BLaER1 treated with 17β-estradiol and CSF1 and Interleukin-3, amounts not matched to agents 10 nM and 100 nM (cell line): ENCODE results near the gene PDK1.

Source experiments
- H3K27ac ChIP-seq, 11 experiments: shearing (Covaris generic); formaldehyde crosslinking; 2 replicates each; pipeline ENCODE4 v1.8.1; 2022
- H3K27me3 ChIP-seq, 11 experiments: shearing (Covaris generic); formaldehyde crosslinking; 2 replicates each; pipeline ENCODE4 v1.8.1; 2022
- H3K36me3 ChIP-seq, 11 experiments: shearing (Covaris generic); formaldehyde crosslinking; 2 replicates each; pipeline ENCODE4 v1.8.1; 2022
- H3K4me1 ChIP-seq, 10 experiments: shearing (Covaris generic); formaldehyde crosslinking; 2 replicates each; pipeline ENCODE4 v1.8.1; 2022
- H3K4me2 ChIP-seq, 11 experiments: shearing (Covaris generic); formaldehyde crosslinking; 2 replicates each; pipeline ENCODE4 v1.8.1; 2022
- H3K4me3 ChIP-seq, 10 experiments: shearing (Covaris generic); formaldehyde crosslinking; 2 replicates each; pipeline ENCODE4 v1.8.1; 2022
- H3K9ac ChIP-seq, 11 experiments: shearing (Covaris generic); formaldehyde crosslinking; 2 replicates each; pipeline ENCODE4 v1.8.1; 2022
- H3K9me3 ChIP-seq, 11 experiments: shearing (Covaris generic); formaldehyde crosslinking; replicated peaks in 1 of 11; 2 replicates each; pipeline ENCODE4 v1.8.1; 2022
- H4K20me1 ChIP-seq, 11 experiments: shearing (Covaris generic); formaldehyde crosslinking; 2 replicates each; pipeline ENCODE4 v1.8.1; 2022
- Cebpa-rat ChIP-seq, 11 experiments: shearing (Covaris generic); IDR thresholded peaks; 2 replicates each; pipeline ENCODE4 v1.8.1; 2022

PDK1 gene

DNA sequence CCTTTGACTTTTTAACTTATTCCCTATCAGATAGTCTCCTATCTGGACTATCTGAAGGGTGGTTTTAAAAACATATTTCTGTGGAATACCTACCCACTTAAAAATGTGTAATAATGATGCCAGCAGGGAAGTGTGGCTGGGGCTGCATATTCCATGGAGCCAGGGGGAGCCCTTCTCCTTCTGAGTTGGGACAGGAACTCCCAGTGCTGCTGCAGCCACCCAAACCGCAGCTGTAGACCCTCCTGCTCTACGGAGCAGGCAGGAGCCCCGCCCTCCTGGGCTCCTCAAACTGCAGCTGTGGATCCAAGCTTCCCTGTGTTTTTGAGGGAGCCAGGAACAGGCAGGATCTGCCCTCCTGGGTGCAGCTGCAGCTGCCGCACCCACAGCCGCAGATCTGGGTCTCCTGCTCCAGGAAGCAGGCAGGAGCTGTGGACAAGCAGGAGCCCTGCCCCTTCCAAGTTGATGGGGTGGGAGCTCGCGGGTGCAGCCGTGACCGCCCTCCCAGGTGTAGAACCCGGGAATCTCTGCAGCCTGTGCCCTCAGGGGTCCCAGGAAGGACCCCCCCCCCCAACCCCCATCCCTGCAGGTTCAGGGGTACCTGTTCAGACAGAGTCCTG is 57.8 kb downstream of the PDK1 start:
- no peaks in the 10 kb centered on the region; a peak in 2 of 22 replicates for H4K20me1 ChIP-seq
- peaks cover 0 to 3% (median 0%) of the 10 kb centered on the region in 11 experiments; a peak in 1 of 22 replicates for H3K9me3 ChIP-seq
- no peaks in the 10 kb centered on the region for H3K27me3 ChIP-seq
- H3K4me1 ChIP-seq = no peaks in the 10 kb centered on the region; a peak in 1 of 20 replicates
- H3K36me3 ChIP-seq = peaks cover 21 to 67% (median 53%) of the 10 kb centered on the region in 11 experiments
- no peak overlapping the region for H3K4me3 ChIP-seq
- TF ChIP-seq Cebpa-rat (IDR thresholded peaks at IDR 0.05) = no peak
- H3K27ac ChIP-seq = no peak overlapping the region
- no peak overlapping the region for H3K4me2 ChIP-seq
- H3K9ac ChIP-seq = no peak overlapping the region

DNA sequence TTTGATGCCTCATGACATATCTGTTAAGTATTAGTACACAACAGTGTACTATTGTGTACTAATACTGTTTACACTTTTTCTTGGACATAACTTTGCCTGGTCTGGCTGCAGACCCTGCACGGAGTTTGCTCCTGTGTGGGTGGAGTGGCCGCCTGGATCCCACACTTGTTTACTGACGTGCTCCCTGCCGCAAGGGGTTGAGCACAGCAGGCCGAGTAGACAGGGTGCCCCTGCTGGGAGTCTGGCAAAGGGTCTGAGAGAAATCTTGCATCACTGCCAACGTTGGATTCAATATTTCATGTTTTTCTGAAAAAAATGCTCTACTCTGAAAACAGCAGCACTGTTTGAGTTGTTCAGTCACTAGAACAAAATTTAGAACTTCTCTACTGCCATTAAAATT is 59.0 kb downstream of the PDK1 start:
- no peak overlapping the region for H3K4me2 ChIP-seq
- H3K9ac ChIP-seq = no peak overlapping the region
- peaks cover 21 to 55% (median 41%) of the 10 kb centered on the region in 11 experiments for H3K36me3 ChIP-seq
- H3K4me1 ChIP-seq = no peaks in the 10 kb centered on the region; a peak in 1 of 20 replicates
- H3K9me3 ChIP-seq = peaks cover 0 to 3% (median 0%) of the 10 kb centered on the region in 11 experiments; a peak in 2 of 22 replicates
- H3K4me3 ChIP-seq = no peak overlapping the region
- H4K20me1 ChIP-seq = no peaks in the 10 kb centered on the region; a peak in 2 of 22 replicates
- H3K27me3 ChIP-seq = no peaks in the 10 kb centered on the region
- TF ChIP-seq Cebpa-rat (IDR thresholded peaks at IDR 0.05) = no peak
- no peak overlapping the region for H3K27ac ChIP-seq

DNA sequence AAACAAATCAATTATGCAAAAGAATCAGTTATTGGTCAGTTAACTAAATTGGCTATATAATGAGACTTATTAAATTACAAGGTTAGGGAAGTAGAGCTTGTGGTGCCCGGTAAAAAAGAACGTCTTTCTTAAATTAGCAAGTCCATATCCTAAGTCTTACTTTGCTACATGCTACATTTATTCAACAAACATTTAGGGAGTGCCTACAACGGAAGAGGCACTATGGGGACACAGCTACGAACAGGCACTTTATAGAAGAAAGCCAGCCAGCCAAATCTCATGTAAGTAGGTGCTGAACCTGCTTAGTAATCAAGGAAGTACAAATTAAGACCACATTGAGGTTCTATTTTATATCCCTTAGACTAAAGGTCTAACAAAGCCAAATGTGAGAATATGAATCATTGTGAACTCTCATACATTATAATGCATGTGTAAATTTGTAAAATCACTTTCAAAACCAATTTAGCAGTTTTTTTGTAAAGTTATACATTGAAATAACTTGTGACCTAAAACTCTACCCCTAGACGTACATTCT is 59.9 kb downstream of the PDK1 start:
- Histone ChIP-seq H3K9me3 (peaks cover under 1 to 12% (median 5%) of the 10 kb centered on the region in 11 experiments; a peak in 19 of 22 replicates), H3K9ac (no peak overlapping the region), H4K20me1 (no peaks in the 10 kb centered on the region; a peak in 2 of 22 replicates), H3K4me1 (no peaks in the 10 kb centered on the region; a peak in 1 of 20 replicates), H3K27me3 (no peaks in the 10 kb centered on the region), H3K36me3 (peaks cover 16 to 53% (median 33%) of the 10 kb centered on the region in 11 experiments), H3K4me2 (no peak overlapping the region), H3K27ac (no peak overlapping the region), H3K4me3 (no peak overlapping the region)
- no peak for TF ChIP-seq Cebpa-rat (IDR thresholded peaks at IDR 0.05)

DNA sequence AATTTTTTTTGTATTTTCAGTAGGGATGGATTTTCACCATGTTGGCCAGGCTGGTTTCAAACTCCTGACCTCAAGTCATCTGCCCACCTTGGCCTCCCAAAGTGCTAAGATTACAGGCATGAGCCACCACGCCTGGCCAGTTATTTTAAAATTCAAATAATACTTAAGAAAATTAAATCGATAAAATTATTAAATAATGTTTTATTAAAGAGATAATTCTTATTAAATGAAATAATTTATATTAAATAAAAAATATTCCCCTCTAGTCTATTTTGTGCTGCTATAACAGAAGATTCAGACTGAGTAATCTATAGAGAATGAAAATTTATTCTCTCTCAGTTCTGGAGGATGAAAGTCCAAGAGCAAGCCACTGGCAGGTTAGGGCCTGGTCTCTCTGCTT is 61.2 kb downstream of the PDK1 start:
- no peak for TF ChIP-seq Cebpa-rat (IDR thresholded peaks at IDR 0.05)
- Histone ChIP-seq H3K9ac (no peak overlapping the region), H4K20me1 (no peaks in the 10 kb centered on the region; a peak in 1 of 22 replicates), H3K4me3 (no peak overlapping the region), H3K36me3 (peaks cover 17 to 45% (median 34%) of the 10 kb centered on the region in 11 experiments), H3K4me1 (no peaks in the 10 kb centered on the region; a peak in 1 of 20 replicates), H3K9me3 (peaks cover 6 to 16% (median 10%) of the 10 kb centered on the region in 11 experiments; a peak in 21 of 22 replicates), H3K4me2 (no peak overlapping the region), H3K27ac (no peak overlapping the region), H3K27me3 (no peaks in the 10 kb centered on the region)

DNA sequence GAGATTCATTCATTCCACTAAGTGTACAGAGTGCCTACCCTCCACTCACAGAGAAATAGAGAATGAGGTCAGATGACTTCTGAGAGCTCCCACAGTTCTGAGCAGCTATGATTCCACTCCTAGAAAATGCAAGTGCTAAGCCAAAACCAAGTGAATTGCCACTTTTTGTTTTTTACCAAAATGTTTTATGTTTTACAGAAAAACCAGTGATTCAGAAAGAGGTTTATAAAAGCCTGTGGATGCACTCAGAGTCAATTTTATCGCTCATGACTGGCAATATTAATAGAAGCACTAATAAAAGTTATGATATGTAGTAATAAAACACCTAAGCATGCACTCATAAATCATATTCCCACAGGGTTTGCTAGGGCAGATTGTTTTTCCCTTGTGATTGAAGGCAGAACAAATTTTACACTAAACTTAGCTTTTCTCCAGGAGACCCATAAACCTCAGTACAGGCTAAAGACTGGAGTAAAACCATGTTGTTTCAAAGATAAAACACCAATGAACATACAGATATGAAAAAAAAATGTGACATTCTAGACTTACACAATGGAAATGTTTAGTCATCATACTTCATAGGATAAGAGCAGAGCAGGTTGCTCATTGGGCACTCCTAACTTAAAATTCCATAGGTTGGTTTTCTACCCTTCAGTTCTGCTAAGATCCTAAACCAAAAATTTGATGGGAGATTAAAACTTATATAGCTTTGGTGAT is 67.5 kb downstream of the PDK1 start:
- H3K36me3 ChIP-seq = peaks cover 21 to 54% (median 39%) of the 10 kb centered on the region in 11 experiments; a peak in 20 of 22 replicates
- H3K9ac ChIP-seq = no peak overlapping the region
- TF ChIP-seq Cebpa-rat (IDR thresholded peaks at IDR 0.05) = no peak
- no peaks in the 10 kb centered on the region for H4K20me1 ChIP-seq
- no peaks in the 10 kb centered on the region for H3K4me1 ChIP-seq
- H3K9me3 ChIP-seq = peaks cover 23 to 37% (median 27%) of the 10 kb centered on the region in 11 experiments
- no peak overlapping the region for H3K4me2 ChIP-seq
- H3K27me3 ChIP-seq = no peaks in the 10 kb centered on the region
- no peak overlapping the region for H3K4me3 ChIP-seq
- H3K27ac ChIP-seq = no peak overlapping the region

DNA sequence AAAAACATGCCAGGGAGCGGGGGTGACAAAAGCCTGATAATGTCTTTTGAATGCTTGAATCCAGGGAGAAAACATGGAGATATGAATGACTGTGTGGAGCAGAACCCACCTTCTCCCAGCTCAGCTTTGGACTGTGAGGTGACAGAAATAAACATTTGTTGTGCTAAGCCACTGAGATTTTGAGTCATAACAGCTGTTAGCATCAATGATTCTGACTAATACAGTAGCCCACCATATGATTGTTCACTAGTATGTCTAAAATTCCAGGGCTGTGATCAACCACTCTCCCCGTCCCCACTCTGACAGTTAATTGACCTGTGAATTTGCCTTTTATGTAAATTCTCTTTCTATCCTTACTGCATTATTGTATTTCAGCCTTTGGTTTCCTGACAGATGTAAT is 69.1 kb downstream of the PDK1 start:
- no peak for TF ChIP-seq Cebpa-rat (IDR thresholded peaks at IDR 0.05)
- H3K27me3 ChIP-seq = no peaks in the 10 kb centered on the region

DNA sequence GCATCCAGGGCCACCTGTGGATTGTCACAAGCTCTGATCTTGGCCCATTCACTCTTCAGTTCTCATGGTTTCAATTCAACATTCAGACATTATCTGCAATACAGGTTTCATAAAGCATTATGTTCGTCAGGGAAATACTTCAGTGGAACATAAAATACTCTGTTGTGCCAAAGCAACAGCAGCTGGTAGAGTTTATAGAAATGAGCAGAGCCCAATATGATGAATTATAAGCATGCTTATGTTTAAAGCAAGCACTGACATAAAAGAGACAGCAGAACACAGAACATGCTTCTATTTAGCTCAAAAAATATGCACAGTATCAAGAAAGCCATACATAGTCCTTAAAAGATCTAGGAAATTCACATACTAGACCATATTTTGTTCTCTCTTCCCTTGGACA is 71.3 kb downstream of the PDK1 start:
- peaks cover 10 to 23% (median 17%) of the 10 kb centered on the region in 11 experiments for H3K9me3 ChIP-seq
- TF ChIP-seq Cebpa-rat (IDR thresholded peaks at IDR 0.05) = no peak
- peaks cover 0 to 16% (median 12%) of the 10 kb centered on the region in 10 experiments; a peak in 11 of 20 replicates for H3K4me1 ChIP-seq
- no peaks in the 10 kb centered on the region for H4K20me1 ChIP-seq
- peaks cover 14 to 54% (median 45%) of the 10 kb centered on the region in 11 experiments; a peak in 19 of 22 replicates for H3K36me3 ChIP-seq
- H3K27ac ChIP-seq = no peak overlapping the region
- no peak overlapping the region for H3K9ac ChIP-seq
- no peak overlapping the region for H3K4me3 ChIP-seq
- H3K4me2 ChIP-seq = no peak overlapping the region
- H3K27me3 ChIP-seq = no peaks in the 10 kb centered on the region

More for the DNA sequence above, 69.1 kb downstream of the PDK1 start:
- Histone ChIP-seq H3K4me3 (no peak overlapping the region), H3K4me1 (no peaks in the 10 kb centered on the region), H3K9ac (no peak overlapping the region), H3K4me2 (no peak overlapping the region), H3K9me3 (peaks cover 23 to 37% (median 27%) of the 10 kb centered on the region in 11 experiments), H3K27ac (no peak overlapping the region), H4K20me1 (no peaks in the 10 kb centered on the region), H3K36me3 (peaks cover 23 to 66% (median 53%) of the 10 kb centered on the region in 11 experiments; a peak in 20 of 22 replicates)

DNA sequence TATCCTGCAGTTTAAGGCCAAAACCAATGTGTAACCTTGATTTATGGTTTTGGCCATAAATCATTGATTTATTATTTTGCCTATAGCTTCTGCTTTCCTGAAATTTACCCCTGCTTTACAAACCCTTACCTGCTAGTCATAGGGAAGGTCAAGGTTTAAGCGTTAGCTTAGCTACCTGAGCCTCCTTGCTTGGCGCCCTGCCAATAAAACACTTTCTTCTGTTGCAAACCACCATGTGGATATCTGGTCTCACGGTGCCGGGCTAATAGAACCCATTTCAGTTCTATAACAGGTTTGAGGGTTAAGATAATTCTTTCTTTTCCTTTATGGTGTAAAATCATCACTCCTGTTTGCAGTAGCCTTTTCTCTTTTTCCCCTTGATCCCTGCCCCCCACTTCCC is 72.2 kb downstream of the PDK1 start:
- H3K9me3 ChIP-seq = peaks cover 10 to 20% (median 14%) of the 10 kb centered on the region in 11 experiments
- no peak overlapping the region for H3K4me3 ChIP-seq
- no peak for TF ChIP-seq Cebpa-rat (IDR thresholded peaks at IDR 0.05)
- no peak overlapping the region for H3K9ac ChIP-seq
- H3K27ac ChIP-seq = no peak overlapping the region
- H3K27me3 ChIP-seq = no peaks in the 10 kb centered on the region
- no peak overlapping the region for H3K4me2 ChIP-seq
- H4K20me1 ChIP-seq = no peaks in the 10 kb centered on the region
- peaks cover 0 to 16% (median 12%) of the 10 kb centered on the region in 10 experiments; a peak in 11 of 20 replicates for H3K4me1 ChIP-seq
- H3K36me3 ChIP-seq = peaks cover 13 to 52% (median 43%) of the 10 kb centered on the region in 11 experiments; a peak in 19 of 22 replicates

DNA sequence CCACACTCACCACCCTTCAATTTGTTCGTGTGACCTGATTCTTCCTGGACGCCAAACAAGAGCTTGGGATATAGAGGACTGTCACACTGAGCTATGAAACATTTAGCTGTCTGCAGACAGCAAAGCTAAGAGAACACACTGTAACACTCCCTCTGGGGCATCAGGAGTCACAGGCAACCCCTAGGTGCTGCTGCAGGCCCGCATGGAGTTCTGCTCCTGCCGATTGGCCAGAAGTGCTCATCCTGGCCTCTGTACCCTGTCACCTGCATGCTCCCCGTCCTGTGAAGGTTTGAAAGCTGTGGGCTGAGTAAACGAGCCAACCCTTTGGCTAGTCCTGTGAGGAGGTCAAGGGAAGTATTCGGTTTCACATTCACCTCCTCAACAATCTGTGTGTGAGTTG is 73.7 kb downstream of the PDK1 start:
- Histone ChIP-seq H4K20me1 (no peaks in the 10 kb centered on the region), H3K9me3 (peaks cover 0 to 5% (median 0%) of the 10 kb centered on the region in 11 experiments; a peak in 7 of 22 replicates), H3K4me3 (no peak overlapping the region), H3K4me1 (peaks cover 0 to 16% (median 12%) of the 10 kb centered on the region in 10 experiments; a peak in 11 of 20 replicates), H3K36me3 (peaks cover 0 to 37% (median 28%) of the 10 kb centered on the region in 11 experiments; a peak in 14 of 22 replicates), H3K27ac (no peak overlapping the region), H3K9ac (no peak overlapping the region), H3K27me3 (no peaks in the 10 kb centered on the region), H3K4me2 (no peak overlapping the region)
- TF ChIP-seq Cebpa-rat (IDR thresholded peaks at IDR 0.05) = no peak
